SK-N-SH (cell line): ENCODE results near the gene SFTPB. TPM values are rescaled to one million over a fixed set of nuclear protein-coding genes. Genes with fewer than 3 reads are reported as not detected.

ENCODE experiments used
- CTCF ChIA-PET: fragments of 300-600, 350-600 bp; formaldehyde crosslinking; extraction: SDS; loops from one replicate; lab custom pipeline; 2021; lab: Yijun Ruan, JAX
- POLR2A ChIA-PET: fragments of 350-600 bp; sonication (Branson Sonifier 250); formaldehyde crosslinking; extraction: SDS; loops from one replicate; lab custom pipeline; 2020; ENCODE audit warnings: antibody characterized with exemption, inconsistent platforms; lab: Yijun Ruan, JAX
- DNase-seq: peaks from one replicate; pipeline ENCODE4 v3.0.0; 2012
- H2AFZ ChIP-seq: fragments of 200-600 bp; sonication (generic); 2 replicates; pipeline ENCODE4 v1.8.1; 2016; ENCODE audit warnings: antibody characterized with exemption, mild to moderate bottlenecking, low read depth
- H3F3A ChIP-seq: fragments of 200-600 bp; sonication (generic); replicated peaks from 2 replicates; pipeline ENCODE3; 2016; ENCODE audit warnings: antibody characterized with exemption, mild to moderate bottlenecking; ENCODE audit not compliant: insufficient read depth
- H3K27ac ChIP-seq, 2 experiments: fragments of 200-500 bp in 1 of 2; fragments of 200-600 bp in 1 of 2; sonication (Bioruptor generic) in 1 of 2; sonication (generic), shearing (Covaris generic) in 1 of 2; 2 replicates each; pipeline versions ENCODE4 v1.5.1 to v1.6.1; 2014 to 2016; ENCODE audit warnings: low read depth in 2 of 2, inconsistent platforms in 1 of 2, low read length in 1 of 2, mild to moderate bottlenecking in 1 of 2, mixed read lengths in 1 of 2
- H3K27me3 ChIP-seq: fragments of 200-600 bp; sonication (generic), shearing (Covaris generic); 2 replicates; pipeline ENCODE4 v1.6.1; 2016; ENCODE audit warnings: mixed run types; ENCODE audit not compliant: insufficient read depth
- H3K36me3 ChIP-seq, 2 experiments: fragments of 200-500 bp in 1 of 2; fragments of 200-600 bp in 1 of 2; sonication (Bioruptor generic) in 1 of 2; sonication (generic) in 1 of 2; replicated peaks in 1 of 2; 2 replicates each; pipeline versions ENCODE3 to v1.5.1; 2014 to 2016; ENCODE audit warnings: low read length in 1 of 2, mild to moderate bottlenecking in 1 of 2; ENCODE audit not compliant: insufficient read depth in 2 of 2, control insufficient read depth in 1 of 2
- H3K4me1 ChIP-seq, 2 experiments: fragments of 200-500 bp in 1 of 2; fragments of 200-600 bp in 1 of 2; sonication (Bioruptor generic) in 1 of 2; sonication (generic), shearing (Covaris generic) in 1 of 2; 2 replicates each; pipeline versions ENCODE4 v1.5.1 to v1.6.1; 2014 to 2016; ENCODE audit warnings: low read depth in 1 of 2, low read length in 1 of 2, mixed run types in 1 of 2; ENCODE audit not compliant: insufficient read depth in 2 of 2, control insufficient read depth in 1 of 2
- H3K4me2 ChIP-seq: fragments of 200-600 bp; sonication (generic), shearing (Covaris generic); 2 replicates; pipeline ENCODE4 v1.6.1; 2017; ENCODE audit warnings: mixed run types
- H3K4me3 ChIP-seq, 2 experiments: fragments of 200-500 bp in 1 of 2; fragments of 200-600 bp in 1 of 2; sonication (Bioruptor generic) in 1 of 2; sonication (generic), shearing (Covaris generic) in 1 of 2; 2 replicates each; pipeline versions ENCODE4 v1.5.1 to v1.8.1; 2014 to 2016; ENCODE audit warnings: low read depth in 2 of 2, inconsistent platforms in 1 of 2, low read length in 1 of 2, mild to moderate bottlenecking in 1 of 2, mixed read lengths in 1 of 2, moderate library complexity in 1 of 2
- H3K79me2 ChIP-seq: fragments of 200-600 bp; sonication (generic); 2 replicates; pipeline ENCODE4 v1.8.1; 2017; ENCODE audit warnings: mild to moderate bottlenecking; ENCODE audit not compliant: insufficient read depth
- H3K9ac ChIP-seq: fragments of 200-600 bp; sonication (generic); 2 replicates; pipeline ENCODE4 v1.6.1; 2017; ENCODE audit warnings: mixed run types
- H3K9me2 ChIP-seq: fragments of 200-600 bp; sonication (generic); 2 replicates; pipeline ENCODE4 v1.6.1; 2017; ENCODE audit warnings: mixed run types
- H3K9me3 ChIP-seq: fragments of 200-600 bp; sonication (generic); 2 replicates; pipeline ENCODE4 v1.6.1; 2017; ENCODE audit warnings: mixed run types, mild to moderate bottlenecking, moderate library complexity
- H4K20me1 ChIP-seq: fragments of 200-600 bp; sonication (generic); 2 replicates; pipeline ENCODE4 v1.6.1; 2017; ENCODE audit warnings: mild to moderate bottlenecking, mixed run types; ENCODE audit not compliant: insufficient read depth
- CHD2 ChIP-seq: fragments of 150-350 bp; IDR thresholded peaks from 2 replicates; pipeline ENCODE4 v1.6.1; 2018; ENCODE audit warnings: low read length; ENCODE audit not compliant: partially characterized antibody
- ELF1 ChIP-seq: IDR thresholded peaks from 2 replicates; pipeline ENCODE4 v1.4.0; 2012
- EP300 ChIP-seq, 2 experiments: IDR thresholded peaks; 2 replicates each; pipeline versions ENCODE4 v1.4.0 to v1.6.1; 2012; ENCODE audit warnings: borderline replicate concordance in 1 of 2, low read depth in 1 of 2, low read length in 1 of 2
- FOXM1 ChIP-seq: IDR thresholded peaks from 2 replicates; pipeline ENCODE4 v1.4.0; 2012; ENCODE audit warnings: low read depth, mild to moderate bottlenecking
- GABPA ChIP-seq: IDR thresholded peaks from 2 replicates; pipeline ENCODE4 v1.4.0; 2012; ENCODE audit warnings: low read depth, mild to moderate bottlenecking
- GATA2 ChIP-seq: sonication (generic); formaldehyde crosslinking; IDR thresholded peaks from 2 replicates; pipeline ENCODE4 v1.5.0; 2020; ENCODE audit warnings: mild to moderate bottlenecking, missing genetic modification reagents
- MEF2A ChIP-seq: IDR thresholded peaks from 2 replicates; pipeline ENCODE4 v1.4.0; 2012; ENCODE audit warnings: low read depth, borderline replicate concordance
- MXI1 ChIP-seq: IDR thresholded peaks from 2 replicates; pipeline ENCODE4 v1.6.1; 2012; ENCODE audit warnings: mild to moderate bottlenecking, low read depth, low read length, improper control_type of control experiment
- NFIC ChIP-seq: IDR thresholded peaks from 2 replicates; pipeline ENCODE4 v1.4.0; 2012; ENCODE audit warnings: borderline replicate concordance
- NRF1 ChIP-seq: IDR thresholded peaks from 2 replicates; pipeline ENCODE4 v1.6.1; 2012; ENCODE audit warnings: low read depth, mild to moderate bottlenecking, low read length
- SIN3A ChIP-seq: IDR thresholded peaks from 2 replicates; pipeline ENCODE4 v1.6.1; 2012; ENCODE audit warnings: low read depth, mild to moderate bottlenecking, low read length, moderate library complexity, borderline replicate concordance
- TEAD4 ChIP-seq: IDR thresholded peaks from 2 replicates; pipeline ENCODE4 v1.4.0; 2012; ENCODE audit warnings: mild to moderate bottlenecking, borderline replicate concordance; ENCODE audit not compliant: insufficient read depth
- WGBS: methylation state at CpG from one replicate; pipeline ENCODE4 v1.1.6; 2017; ENCODE audit warnings: low lambda C conversion rate; 5-methylcytosine and 5-hydroxymethylcytosine counted together
- polyA plus RNA-seq, 3 experiments: library from polyadenylated mRNA; depleted of rRNA; stranded (reverse); fragments of >200 nt; gene quantifications; 2 replicates each; pipeline ENCODE4 v1.2.3, GENCODE V29; 2012
- TF ChIP-seq, protein P1 (sequence below): fragments of 150-350 bp; IDR thresholded peaks from 2 replicates; pipeline ENCODE4 v1.6.1; 2016; ENCODE audit warnings: mild to moderate bottlenecking, low read depth, low read length
- TF ChIP-seq, protein P2 (sequence below): IDR thresholded peaks from 2 replicates; pipeline ENCODE4 v1.6.1; 2012; ENCODE audit warnings: mild to moderate bottlenecking, low read depth, low read length, moderate library complexity
- TF ChIP-seq, protein P3 (sequence below): IDR thresholded peaks from 2 replicates; pipeline ENCODE4 v1.4.0; 2012; ENCODE audit warnings: low read depth, borderline replicate concordance

The SFTPB gene
- polyA plus RNA-seq, 1 of the 3 experiments (the other 2 are of a cell fraction) = not detected

GRCh38 chr2:85684380-85684779 is 16.4 kb upstream of the SFTPB start:
- no peaks in the 10 kb centered on the region for H3K36me3 ChIP-seq
- H2AFZ ChIP-seq = no peak overlapping the region
- H3K9me2 ChIP-seq = no peaks in the 10 kb centered on the region
- no peak overlapping the region for H3K4me3 ChIP-seq
- no peaks in the 10 kb centered on the region for H3K79me2 ChIP-seq
- no peaks in the 10 kb centered on the region for H3K27me3 ChIP-seq
- ChIA-PET POLR2A (no interaction called here), CTCF (interaction anchor here (0.9 to 2.5 kb wide), 4 partner anchors 23 to 131 kb away, joined by 3 to 15 read pairs (median 6); no protein-coding TSS in a partner anchor)
- TF ChIP-seq ELF1 (no peak), GATA2 (CRISPR knock-in tag) (no peak), SIN3A (no peak), MXI1 (no peak), FOXM1 (no peak), NFIC (no peak), NRF1 (no peak), GABPA (no peak), CHD2 (no peak)
- TF ChIP-seq, protein P1, sequence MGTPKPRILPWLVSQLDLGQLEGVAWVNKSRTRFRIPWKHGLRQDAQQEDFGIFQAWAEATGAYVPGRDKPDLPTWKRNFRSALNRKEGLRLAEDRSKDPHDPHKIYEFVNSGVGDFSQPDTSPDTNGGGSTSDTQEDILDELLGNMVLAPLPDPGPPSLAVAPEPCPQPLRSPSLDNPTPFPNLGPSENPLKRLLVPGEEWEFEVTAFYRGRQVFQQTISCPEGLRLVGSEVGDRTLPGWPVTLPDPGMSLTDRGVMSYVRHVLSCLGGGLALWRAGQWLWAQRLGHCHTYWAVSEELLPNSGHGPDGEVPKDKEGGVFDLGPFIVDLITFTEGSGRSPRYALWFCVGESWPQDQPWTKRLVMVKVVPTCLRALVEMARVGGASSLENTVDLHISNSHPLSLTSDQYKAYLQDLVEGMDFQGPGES = no peak
- H3F3A ChIP-seq = peaks cover 3% of the 10 kb centered on the region
- H3K9me3 ChIP-seq = no peaks in the 10 kb centered on the region
- no peaks in the 10 kb centered on the region for H4K20me1 ChIP-seq
- H3K4me2 ChIP-seq = no peak overlapping the region
- 89% methylated on average over 4 of the region's 4 CpGs for WGBS
- H3K9ac ChIP-seq = no peak overlapping the region
- no peak for DNase-seq
- no peak overlapping the region for H3K27ac ChIP-seq
- no peaks in the 10 kb centered on the region; a peak in 1 of 4 replicates for H3K4me1 ChIP-seq

GRCh38 chr2:85682378-85682777 is 14.4 kb upstream of the SFTPB start:
- no peak overlapping the region for H3K4me3 ChIP-seq
- H2AFZ ChIP-seq = no peak overlapping the region
- TF ChIP-seq EP300 (IDR thresholded peaks at IDR 0.05; ENCODE audit: borderline replicate concordance in 1 of 2, low read depth in 1 of 2, low read length in 1 of 2) = no peak
- no peaks in the 10 kb centered on the region for H4K20me1 ChIP-seq
- H3K9ac ChIP-seq = no peak overlapping the region
- ChIA-PET CTCF (interaction anchor here (4.6 kb wide), 1 partner anchor 45 kb away, joined by 20 read pairs; no protein-coding TSS in a partner anchor), POLR2A (interaction anchor here (1.3 kb wide), 1 partner anchor 71 kb away, joined by 3 read pairs; the partner anchor contains the start of gene C2orf68)
- no peaks in the 10 kb centered on the region for H3K9me3 ChIP-seq
- 88% methylated on average over 5 of the region's 5 CpGs for WGBS
- peaks cover 3% of the 10 kb centered on the region for H3F3A ChIP-seq
- DNase-seq = no peak
- no peaks in the 10 kb centered on the region for H3K79me2 ChIP-seq
- no peak overlapping the region for H3K4me2 ChIP-seq
- no peaks in the 10 kb centered on the region for H3K9me2 ChIP-seq
- no peaks in the 10 kb centered on the region for H3K36me3 ChIP-seq
- H3K27me3 ChIP-seq = no peaks in the 10 kb centered on the region
- peaks cover 0 to 7% of the 10 kb centered on the region in 2 experiments; a peak in 1 of 4 replicates for H3K4me1 ChIP-seq
- H3K27ac ChIP-seq = no peak overlapping the region

GRCh38 chr2:85681776-85682175 is 13.8 kb upstream of the SFTPB start:
- ChIA-PET POLR2A (interaction anchor here (1.3 kb wide), 1 partner anchor 70 kb away, joined by 3 read pairs; the partner anchor contains the start of gene C2orf68), CTCF (interaction anchor here (4.0 to 4.6 kb wide), 2 partner anchors 24 to 44 kb away, joined by 20 to 63 read pairs; no protein-coding TSS in a partner anchor)
- Histone ChIP-seq H3K79me2 (no peaks in the 10 kb centered on the region), H2AFZ (no peak overlapping the region), H3K9ac (no peak overlapping the region), H3F3A (peaks cover 3% of the 10 kb centered on the region), H3K4me1 (peaks cover 0 to 7% of the 10 kb centered on the region in 2 experiments; a peak in 1 of 4 replicates), H3K27me3 (no peaks in the 10 kb centered on the region), H3K27ac (no peak overlapping the region), H3K9me2 (no peaks in the 10 kb centered on the region), H3K4me3 (no peak overlapping the region), H3K4me2 (no peak overlapping the region), H4K20me1 (no peaks in the 10 kb centered on the region), H3K36me3 (no peaks in the 10 kb centered on the region), H3K9me3 (no peaks in the 10 kb centered on the region)
- WGBS = 100% methylated on average over 1 of the region's 1 CpG
- DNase-seq = no peak
- no peak for TF ChIP-seq SIN3A
- no peak for TF ChIP-seq MXI1
- TF ChIP-seq, protein P2, sequence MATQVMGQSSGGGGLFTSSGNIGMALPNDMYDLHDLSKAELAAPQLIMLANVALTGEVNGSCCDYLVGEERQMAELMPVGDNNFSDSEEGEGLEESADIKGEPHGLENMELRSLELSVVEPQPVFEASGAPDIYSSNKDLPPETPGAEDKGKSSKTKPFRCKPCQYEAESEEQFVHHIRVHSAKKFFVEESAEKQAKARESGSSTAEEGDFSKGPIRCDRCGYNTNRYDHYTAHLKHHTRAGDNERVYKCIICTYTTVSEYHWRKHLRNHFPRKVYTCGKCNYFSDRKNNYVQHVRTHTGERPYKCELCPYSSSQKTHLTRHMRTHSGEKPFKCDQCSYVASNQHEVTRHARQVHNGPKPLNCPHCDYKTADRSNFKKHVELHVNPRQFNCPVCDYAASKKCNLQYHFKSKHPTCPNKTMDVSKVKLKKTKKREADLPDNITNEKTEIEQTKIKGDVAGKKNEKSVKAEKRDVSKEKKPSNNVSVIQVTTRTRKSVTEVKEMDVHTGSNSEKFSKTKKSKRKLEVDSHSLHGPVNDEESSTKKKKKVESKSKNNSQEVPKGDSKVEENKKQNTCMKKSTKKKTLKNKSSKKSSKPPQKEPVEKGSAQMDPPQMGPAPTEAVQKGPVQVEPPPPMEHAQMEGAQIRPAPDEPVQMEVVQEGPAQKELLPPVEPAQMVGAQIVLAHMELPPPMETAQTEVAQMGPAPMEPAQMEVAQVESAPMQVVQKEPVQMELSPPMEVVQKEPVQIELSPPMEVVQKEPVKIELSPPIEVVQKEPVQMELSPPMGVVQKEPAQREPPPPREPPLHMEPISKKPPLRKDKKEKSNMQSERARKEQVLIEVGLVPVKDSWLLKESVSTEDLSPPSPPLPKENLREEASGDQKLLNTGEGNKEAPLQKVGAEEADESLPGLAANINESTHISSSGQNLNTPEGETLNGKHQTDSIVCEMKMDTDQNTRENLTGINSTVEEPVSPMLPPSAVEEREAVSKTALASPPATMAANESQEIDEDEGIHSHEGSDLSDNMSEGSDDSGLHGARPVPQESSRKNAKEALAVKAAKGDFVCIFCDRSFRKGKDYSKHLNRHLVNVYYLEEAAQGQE = no peak
- no peak for TF ChIP-seq TEAD4
- TF ChIP-seq GABPA = no peak
- TF ChIP-seq ELF1 = no peak
- TF ChIP-seq, protein P3, sequence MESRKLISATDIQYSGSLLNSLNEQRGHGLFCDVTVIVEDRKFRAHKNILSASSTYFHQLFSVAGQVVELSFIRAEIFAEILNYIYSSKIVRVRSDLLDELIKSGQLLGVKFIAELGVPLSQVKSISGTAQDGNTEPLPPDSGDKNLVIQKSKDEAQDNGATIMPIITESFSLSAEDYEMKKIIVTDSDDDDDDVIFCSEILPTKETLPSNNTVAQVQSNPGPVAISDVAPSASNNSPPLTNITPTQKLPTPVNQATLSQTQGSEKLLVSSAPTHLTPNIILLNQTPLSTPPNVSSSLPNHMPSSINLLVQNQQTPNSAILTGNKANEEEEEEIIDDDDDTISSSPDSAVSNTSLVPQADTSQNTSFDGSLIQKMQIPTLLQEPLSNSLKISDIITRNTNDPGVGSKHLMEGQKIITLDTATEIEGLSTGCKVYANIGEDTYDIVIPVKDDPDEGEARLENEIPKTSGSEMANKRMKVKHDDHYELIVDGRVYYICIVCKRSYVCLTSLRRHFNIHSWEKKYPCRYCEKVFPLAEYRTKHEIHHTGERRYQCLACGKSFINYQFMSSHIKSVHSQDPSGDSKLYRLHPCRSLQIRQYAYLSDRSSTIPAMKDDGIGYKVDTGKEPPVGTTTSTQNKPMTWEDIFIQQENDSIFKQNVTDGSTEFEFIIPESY = no peak
- no peak for TF ChIP-seq MEF2A
